Stimulated activated effector memory CD8-positive, alpha-beta T cell treated with anti-CD3 and anti-CD28 coated beads, Interleukin-12 subunit alpha, Interleukin-12 subunit beta, amount 100 ng/mL, for 72 hours (primary cell): ENCODE results near the gene C2orf72.
A peak's percentile ranks its signal among the peaks of the same experiment; 100 is the strongest.

Experiments used
- ATAC-seq: fragments of 150-1000 bp; cut with Tn5 transposase; 2 replicates; pipeline ENCODE4 v1.10.0; 2021
- DNase-seq, 2 donors: peaks; one replicate each; pipeline ENCODE4 v3.0.0; 2021 to 2022; ENCODE audit warnings: low spot score in 2 of 2
- H3K27ac Mint-ChIP-seq: one replicate; pipeline ENCODE4 v1.8.0; 2022; ENCODE audit warnings: mild to moderate bottlenecking, mixed read lengths
- H3K36me3 Mint-ChIP-seq: one replicate; pipeline ENCODE4 v1.8.0; 2022; ENCODE audit warnings: mild to moderate bottlenecking, mixed read lengths
- H3K4me1 Mint-ChIP-seq: one replicate; pipeline ENCODE4 v1.8.0; 2022; ENCODE audit warnings: mixed read lengths
- H3K4me3 Mint-ChIP-seq: one replicate; pipeline ENCODE4 v1.8.0; 2022; ENCODE audit warnings: mild to moderate bottlenecking, mixed read lengths
- H3K9me3 Mint-ChIP-seq: one replicate; pipeline ENCODE4 v1.8.0; 2022; ENCODE audit warnings: mixed read lengths

Gene C2orf72

GRCh38 chr2:231047274-231047922 is 10.1 kb downstream of the C2orf72 start:
- Mint-ChIP-seq H3K4me3 (no peak overlapping the region), H3K36me3 (no peaks in the 10 kb centered on the region), H3K9me3 (no peaks in the 10 kb centered on the region), H3K4me1 (peaks cover 3% of the 10 kb centered on the region), H3K27ac (no peak overlapping the region)
- DNase-seq: no peak
- no peak for ATAC-seq

GRCh38 chr2:231047923-231048915 is 10.9 kb downstream of the C2orf72 start:
- ATAC-seq: no peak
- no peak for DNase-seq
- H3K4me3 Mint-ChIP-seq: no peak overlapping the region
- peaks cover 12% of the 10 kb centered on the region for H3K4me1 Mint-ChIP-seq
- no peaks in the 10 kb centered on the region for H3K9me3 Mint-ChIP-seq
- H3K36me3 Mint-ChIP-seq: no peaks in the 10 kb centered on the region
- H3K27ac Mint-ChIP-seq: no peak overlapping the region

GRCh38 chr2:231049286-231050017 is 12.1 kb downstream of the C2orf72 start:
- DNase-seq (no peak), ATAC-seq (no peak)
- Mint-ChIP-seq H3K4me1 (peaks cover 24% of the 10 kb centered on the region), H3K27ac (no peak overlapping the region), H3K4me3 (no peak overlapping the region), H3K9me3 (no peaks in the 10 kb centered on the region), H3K36me3 (no peaks in the 10 kb centered on the region)

GRCh38 chr2:231050018-231050901 is 12.9 kb downstream of the C2orf72 start:
- Mint-ChIP-seq H3K4me3 (no peak overlapping the region), H3K36me3 (no peaks in the 10 kb centered on the region), H3K27ac (no peak overlapping the region), H3K4me1 (peaks cover 24% of the 10 kb centered on the region), H3K9me3 (no peaks in the 10 kb centered on the region)
- ATAC-seq (no peak), DNase-seq (no peak)

- Mint-ChIP-seq H3K27ac (no peak overlapping the region), H3K4me3 (no peak overlapping the region), H3K36me3 (no peaks in the 10 kb centered on the region), H3K9me3 (no peaks in the 10 kb centered on the region), H3K4me1 (peaks cover 24% of the 10 kb centered on the region)
- no peak for DNase-seq
- no peak for ATAC-seq
Observed at GRCh38 chr2:231051116-231051515, 13.8 kb downstream of the C2orf72 start.

- H3K9me3 Mint-ChIP-seq: no peaks in the 10 kb centered on the region
- peak overlapping the region; percentile 53 for H3K27ac Mint-ChIP-seq
Observed at GRCh38 chr2:231052494-231053451, 15.4 kb downstream of the C2orf72 start.

GRCh38 chr2:231053846-231054245 is 16.5 kb downstream of the C2orf72 start:
- no peaks in the 10 kb centered on the region for H3K9me3 Mint-ChIP-seq
- DNase-seq: no peak
- peaks cover 6% of the 10 kb centered on the region for H3K36me3 Mint-ChIP-seq
- peak overlapping the region; percentile 84 for H3K4me3 Mint-ChIP-seq
- H3K4me1 Mint-ChIP-seq: peaks cover 38% of the 10 kb centered on the region
- peak; percentile 2 for ATAC-seq
- peak overlapping the region; percentile 53 for H3K27ac Mint-ChIP-seq

More at GRCh38 chr2:231052494-231053451, 15.4 kb downstream of the C2orf72 start:
- Mint-ChIP-seq H3K4me3 (peak overlapping the region; percentile 84), H3K4me1 (peaks cover 27% of the 10 kb centered on the region), H3K36me3 (peaks cover 6% of the 10 kb centered on the region)
- ATAC-seq: peak; percentile 77
- DNase-seq: peak; percentile 76 to 89

GRCh38 chr2:231056453-231057416 is 19.4 kb downstream of the C2orf72 start, which contains the start of gene PSMD1:
TSS of gene PSMD1 (plus strand) at chr2:231056867. CDS start at chr2:231057026, 159 bp downstream.
- Mint-ChIP-seq H3K36me3 (peaks cover 25% of the 10 kb centered on the region), H3K4me3 (peak within 1 kb of the TSS; percentile 88), H3K9me3 (no peaks in the 10 kb centered on the region), H3K4me1 (peaks cover 59% of the 10 kb centered on the region), H3K27ac (peak within 1 kb of the TSS; percentile 100)
- ATAC-seq: peak; percentile 89
- peak; percentile 93 to 98 for DNase-seq

- Mint-ChIP-seq H3K36me3 (peaks cover 34% of the 10 kb centered on the region), H3K4me3 (peak overlapping the region; percentile 88), H3K27ac (peak overlapping the region; percentile 100), H3K4me1 (peaks cover 56% of the 10 kb centered on the region), H3K9me3 (no peaks in the 10 kb centered on the region)
- DNase-seq (no peak), ATAC-seq (no peak)
Observed at GRCh38 chr2:231057590-231057989, 20.3 kb downstream of the C2orf72 start.

GRCh38 chr2:231058761-231059550 is 21.6 kb downstream of the C2orf72 start:
- DNase-seq (no peak), ATAC-seq (no peak)
- Mint-ChIP-seq H3K27ac (peak overlapping the region; percentile 100), H3K9me3 (no peaks in the 10 kb centered on the region), H3K4me1 (peaks cover 43% of the 10 kb centered on the region), H3K36me3 (peaks cover 48% of the 10 kb centered on the region), H3K4me3 (peak overlapping the region; percentile 88)

- DNase-seq: no peak
- Mint-ChIP-seq H3K4me1 (peaks cover 38% of the 10 kb centered on the region), H3K36me3 (peaks cover 56% of the 10 kb centered on the region), H3K27ac (peak overlapping the region; percentile 100), H3K9me3 (no peaks in the 10 kb centered on the region), H3K4me3 (no peak overlapping the region)
- no peak for ATAC-seq
Observed at GRCh38 chr2:231059756-231060155, 22.4 kb downstream of the C2orf72 start.

GRCh38 chr2:231062776-231063175 is 25.5 kb downstream of the C2orf72 start:
- ATAC-seq: no peak
- no peak overlapping the region for H3K4me3 Mint-ChIP-seq
- H3K27ac Mint-ChIP-seq: no peak overlapping the region
- peaks cover 80% of the 10 kb centered on the region for H3K36me3 Mint-ChIP-seq
- no peaks in the 10 kb centered on the region for H3K9me3 Mint-ChIP-seq
- DNase-seq: no peak
- peaks cover 37% of the 10 kb centered on the region for H3K4me1 Mint-ChIP-seq
